MM.1S (cell line): ENCODE data around the gene ITM2A.

Experiments
- DNase-seq: peaks from one replicate; pipeline ENCODE4 v3.0.0-alpha.2; 2015
- H2AFZ ChIP-seq: fragments of 300-600 bp; sonication (generic); 2 replicates; pipeline ENCODE4 v1.6.0; 2016; ENCODE audit warnings: antibody characterized with exemption, low read length
- H3F3A ChIP-seq: fragments of 300-600 bp; sonication (generic); 2 replicates; pipeline ENCODE4 v1.6.1; 2016; ENCODE audit warnings: mild to moderate bottlenecking, antibody characterized with exemption, low read length, moderate library complexity, mixed read lengths; ENCODE audit not compliant: insufficient read depth
- H3K27ac ChIP-seq: fragments of 300-600 bp; sonication (generic); 2 replicates; pipeline ENCODE4 v1.5.1; 2016; ENCODE audit warnings: mild to moderate bottlenecking, low read length
- H3K27me3 ChIP-seq: fragments of 300-600 bp; sonication (generic); replicated peaks from 2 replicates; pipeline ENCODE4 v1.6.0; 2016; ENCODE audit warnings: low read length; ENCODE audit not compliant: insufficient read depth
- H3K36me3 ChIP-seq: fragments of 300-600 bp; sonication (generic); replicated peaks from 2 replicates; pipeline ENCODE4 v1.6.1; 2016; ENCODE audit warnings: mild to moderate bottlenecking, low read length, mixed read lengths; ENCODE audit not compliant: insufficient read depth
- H3K4me1 ChIP-seq: fragments of 300-600 bp; sonication (generic); 2 replicates; pipeline ENCODE4 v1.6.1; 2016; ENCODE audit warnings: low read length, mixed read lengths
- H3K4me2 ChIP-seq: fragments of 300-600 bp; sonication (generic); 2 replicates; pipeline ENCODE4 v1.6.0; 2016; ENCODE audit warnings: low read depth, low read length
- H3K4me3 ChIP-seq: fragments of 300-600 bp; sonication (generic); 2 replicates; pipeline ENCODE4 v1.5.1; 2016; ENCODE audit warnings: low read length, mixed read lengths
- H3K79me2 ChIP-seq: fragments of 300-600 bp; sonication (generic); 2 replicates; pipeline ENCODE4 v1.6.1; 2016; ENCODE audit warnings: mixed run types, low read length, mixed read lengths
- H3K9ac ChIP-seq: fragments of 300-600 bp; sonication (generic); 2 replicates; pipeline ENCODE4 v1.6.1; 2016; ENCODE audit warnings: low read length, mixed read lengths
- H3K9me2 ChIP-seq: fragments of 300-600 bp; sonication (generic); replicated peaks from 2 replicates; pipeline ENCODE4 v1.6.1; 2016; ENCODE audit warnings: mild to moderate bottlenecking, low read length, mixed read lengths; ENCODE audit not compliant: insufficient read depth
- H3K9me3 ChIP-seq: fragments of 300-600 bp; sonication (generic); replicated peaks from 2 replicates; pipeline ENCODE4 v1.6.1; 2016; ENCODE audit warnings: mild to moderate bottlenecking, low read length, mixed read lengths; ENCODE audit not compliant: insufficient read depth
- H4K20me1 ChIP-seq: fragments of 300-600 bp; sonication (generic); 2 replicates; pipeline ENCODE4 v1.6.1; 2016; ENCODE audit warnings: mild to moderate bottlenecking, low read length, moderate library complexity, mixed read lengths; ENCODE audit not compliant: insufficient read depth
- EZH2 ChIP-seq: fragments of 300-600 bp; sonication (generic); optimal IDR thresholded peaks from 2 replicates; pipeline ENCODE3; 2017; ENCODE audit warnings: low read depth, mild to moderate bottlenecking, antibody characterized with exemption, low read length, mixed read lengths
- EZH2phosphoT487 ChIP-seq: fragments of 300-600 bp; sonication (generic); IDR thresholded peaks from 2 replicates; pipeline ENCODE4 v1.6.1; 2018; ENCODE audit warnings: antibody characterized with exemption, low read length
- TF ChIP-seq, protein P1 (sequence below): fragments of 300-600 bp; sonication (generic); IDR thresholded peaks from 2 replicates; pipeline ENCODE4 v1.5.1; 2016; ENCODE audit warnings: antibody characterized with exemption, low read length, mixed read lengths

Gene ITM2A

DNA sequence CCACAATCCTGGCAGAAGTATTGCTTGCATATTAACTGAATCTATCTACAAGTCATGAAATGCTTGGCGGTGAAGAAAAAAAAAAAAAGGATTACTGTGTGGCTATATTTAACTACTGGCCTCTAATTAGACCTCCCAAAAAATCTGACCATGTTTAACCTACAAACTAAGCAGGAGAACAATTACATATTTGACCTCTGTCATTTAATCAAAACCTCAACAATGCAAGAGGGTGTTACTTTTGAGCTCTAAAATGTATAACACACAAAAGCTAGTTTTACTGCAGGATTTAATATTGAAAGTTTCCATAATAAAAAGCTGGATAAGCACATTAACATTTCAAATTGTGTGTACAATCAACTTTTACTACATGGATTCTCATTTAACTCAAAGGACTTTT is 1.5 kb downstream of the ITM2A start:
- peak overlapping the region; percentile 75 for H3K4me3 ChIP-seq
- H3K9me3 ChIP-seq: no peaks in the 10 kb centered on the region
- H3K9ac ChIP-seq: peak overlapping the region; percentile 53; the same call in 1 of the 2 replicates
- H4K20me1 ChIP-seq: no peaks in the 10 kb centered on the region
- H3K9me2 ChIP-seq: no peaks in the 10 kb centered on the region
- H3K27me3 ChIP-seq: no peaks in the 10 kb centered on the region
- no peak for DNase-seq
- H3K36me3 ChIP-seq: no peaks in the 10 kb centered on the region
- H3K27ac ChIP-seq: no peak overlapping the region
- peak overlapping the region; percentile 69; the same call in 1 of the 2 replicates for H3K4me2 ChIP-seq
- H3K79me2 ChIP-seq: peaks cover 5% of the 10 kb centered on the region; the same call in 1 of the 2 replicates
- no peak overlapping the region for H2AFZ ChIP-seq
- H3F3A ChIP-seq: peaks cover 10% of the 10 kb centered on the region
- peaks cover 3% of the 10 kb centered on the region; the same call in 1 of the 2 replicates for H3K4me1 ChIP-seq
- TF ChIP-seq EZH2phosphoT487 (no peak), EZH2 (no peak)
- TF ChIP-seq, protein P1, sequence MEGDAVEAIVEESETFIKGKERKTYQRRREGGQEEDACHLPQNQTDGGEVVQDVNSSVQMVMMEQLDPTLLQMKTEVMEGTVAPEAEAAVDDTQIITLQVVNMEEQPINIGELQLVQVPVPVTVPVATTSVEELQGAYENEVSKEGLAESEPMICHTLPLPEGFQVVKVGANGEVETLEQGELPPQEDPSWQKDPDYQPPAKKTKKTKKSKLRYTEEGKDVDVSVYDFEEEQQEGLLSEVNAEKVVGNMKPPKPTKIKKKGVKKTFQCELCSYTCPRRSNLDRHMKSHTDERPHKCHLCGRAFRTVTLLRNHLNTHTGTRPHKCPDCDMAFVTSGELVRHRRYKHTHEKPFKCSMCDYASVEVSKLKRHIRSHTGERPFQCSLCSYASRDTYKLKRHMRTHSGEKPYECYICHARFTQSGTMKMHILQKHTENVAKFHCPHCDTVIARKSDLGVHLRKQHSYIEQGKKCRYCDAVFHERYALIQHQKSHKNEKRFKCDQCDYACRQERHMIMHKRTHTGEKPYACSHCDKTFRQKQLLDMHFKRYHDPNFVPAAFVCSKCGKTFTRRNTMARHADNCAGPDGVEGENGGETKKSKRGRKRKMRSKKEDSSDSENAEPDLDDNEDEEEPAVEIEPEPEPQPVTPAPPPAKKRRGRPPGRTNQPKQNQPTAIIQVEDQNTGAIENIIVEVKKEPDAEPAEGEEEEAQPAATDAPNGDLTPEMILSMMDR: no peak

GRCh38 chrX:79364306-79364705 is 2.8 kb downstream of the ITM2A start:
- H3K4me2 ChIP-seq: 0 out of 2 replicates have a peak overlapping the region, but pooled peaks have one; percentile 10
- H2AFZ ChIP-seq: no peak overlapping the region
- TF ChIP-seq, protein P1: no peak
- TF ChIP-seq EZH2: no peak
- no peak for DNase-seq
- H3K79me2 ChIP-seq: peaks cover 5% of the 10 kb centered on the region; the same call in 1 of the 2 replicates
- no peaks in the 10 kb centered on the region for H3K27me3 ChIP-seq
- H3K9me2 ChIP-seq: no peaks in the 10 kb centered on the region
- no peak overlapping the region for H3K9ac ChIP-seq
- H4K20me1 ChIP-seq: no peaks in the 10 kb centered on the region
- no peaks in the 10 kb centered on the region for H3K9me3 ChIP-seq
- H3F3A ChIP-seq: peaks cover 10% of the 10 kb centered on the region
- H3K27ac ChIP-seq: no peak overlapping the region
- H3K4me3 ChIP-seq: no peak overlapping the region
- H3K36me3 ChIP-seq: no peaks in the 10 kb centered on the region
- H3K4me1 ChIP-seq: peaks cover 3% of the 10 kb centered on the region; the same call in 1 of the 2 replicates

DNA sequence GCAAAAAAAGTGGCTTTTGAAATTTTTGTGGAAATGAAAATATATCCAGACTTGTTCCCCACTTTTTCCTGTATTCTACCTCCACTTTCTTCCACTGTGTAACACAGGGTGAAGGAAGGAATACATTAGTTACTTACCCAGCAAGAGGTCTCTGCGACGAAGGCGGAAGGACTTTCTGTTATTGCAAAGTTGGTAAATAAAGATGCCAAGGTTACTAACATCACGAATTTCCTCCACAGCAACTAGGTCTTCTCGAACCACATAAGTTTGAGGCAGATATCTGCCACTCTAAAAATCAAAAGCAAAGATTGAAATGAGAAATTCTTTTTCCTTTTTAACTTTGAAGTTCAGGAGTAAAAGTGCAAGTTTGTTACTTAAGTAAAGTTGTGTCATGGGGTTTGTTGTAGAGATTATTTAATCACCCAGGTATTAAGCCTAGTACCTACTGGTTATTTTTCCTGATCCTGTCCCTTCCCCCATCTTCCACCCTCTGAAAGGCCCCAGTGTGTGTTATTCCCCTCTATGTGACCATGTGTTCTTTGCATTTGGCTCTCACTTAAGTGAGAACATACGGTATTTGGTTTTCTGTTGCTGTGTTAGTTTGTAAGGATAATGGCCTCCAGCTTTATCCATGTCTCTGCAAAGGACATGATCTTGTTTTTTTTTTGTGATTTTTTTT is 5.8 kb downstream of the ITM2A start:
- Histone ChIP-seq H3K9me2 (no peaks in the 10 kb centered on the region), H3K79me2 (peaks cover 5% of the 10 kb centered on the region; the same call in 1 of the 2 replicates), H3F3A (peaks cover 2% of the 10 kb centered on the region; the same call in 1 of the 2 replicates), H3K4me3 (no peak overlapping the region), H3K4me2 (no peak overlapping the region; the same call in 1 of the 2 replicates), H3K9me3 (no peaks in the 10 kb centered on the region), H3K36me3 (no peaks in the 10 kb centered on the region), H3K27ac (no peak overlapping the region), H3K9ac (no peak overlapping the region), H3K27me3 (no peaks in the 10 kb centered on the region), H4K20me1 (no peaks in the 10 kb centered on the region), H3K4me1 (0 out of 2 replicates have a peak, but pooled peaks cover 3% of the 10 kb centered on the region), H2AFZ (no peak overlapping the region)
- no peak for DNase-seq
- TF ChIP-seq EZH2 (no peak), EZH2phosphoT487 (no peak)
- TF ChIP-seq, protein P1: no peak
